HG03378 (cell line): ENCODE data around the gene MRPL41.
"Not testable (repeated sequence)": the region's sequence is repeated elsewhere in the genome, so short reads cannot be mapped to it uniquely, and the experiment has no call there.

Experiments used
- ATAC-seq: cut with Tn5 transposase; IDR thresholded peaks from one replicate; pipeline ENCODE4 v1.9.1; 2021; ENCODE audit warnings: mild to moderate bottlenecking, moderate library complexity; ENCODE audit not compliant: unreplicated experiment

MRPL41 gene

GRCh38 chr9:137521405-137521985 is 30.2 kb upstream of the MRPL41 start:
- no peak for ATAC-seq

DNA sequence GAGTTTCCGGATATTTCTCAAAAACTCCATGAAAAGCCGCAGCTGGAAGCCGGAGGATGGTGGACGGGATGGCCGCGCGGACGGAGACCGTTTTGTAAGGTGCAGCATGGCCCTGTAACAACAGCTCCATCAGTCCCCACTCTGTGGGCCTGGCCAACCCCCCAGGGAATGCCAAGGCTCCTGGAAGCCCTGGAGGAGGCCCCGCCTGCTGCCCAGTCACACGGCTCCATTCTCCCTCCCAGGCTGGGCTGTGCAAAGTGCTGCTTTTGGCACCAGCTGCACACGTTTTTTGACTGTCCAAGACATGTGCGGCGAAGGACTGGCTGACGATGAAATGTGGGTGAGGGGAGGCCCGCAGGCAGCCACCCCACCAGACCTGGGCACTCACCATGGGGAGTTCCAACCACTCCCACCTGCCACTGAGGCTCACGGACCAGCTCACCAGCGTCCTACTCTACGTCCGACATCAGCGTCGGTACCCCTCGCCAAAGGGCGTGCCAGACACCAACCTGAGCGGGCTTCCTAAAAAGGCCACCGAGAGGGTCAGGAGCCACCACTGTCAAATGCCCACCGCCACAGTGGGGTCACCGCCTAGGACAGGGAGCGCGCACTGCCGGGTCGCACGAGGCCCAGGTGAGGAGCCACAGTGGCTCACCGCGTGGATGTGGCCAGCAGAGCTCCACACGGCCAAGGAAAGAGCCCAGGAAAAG is 28.8 kb upstream of the MRPL41 start:
- no peak for ATAC-seq

- ATAC-seq = no peak
These were observed 27.3 kb upstream of the MRPL41 start for GRCh38 chr9:137524161-137524980.

GRCh38 chr9:137524981-137525317 is 26.7 kb upstream of the MRPL41 start:
- ATAC-seq = no peak

GRCh38 chr9:137530331-137530730 is 21.3 kb upstream of the MRPL41 start:
- no peak for ATAC-seq

DNA sequence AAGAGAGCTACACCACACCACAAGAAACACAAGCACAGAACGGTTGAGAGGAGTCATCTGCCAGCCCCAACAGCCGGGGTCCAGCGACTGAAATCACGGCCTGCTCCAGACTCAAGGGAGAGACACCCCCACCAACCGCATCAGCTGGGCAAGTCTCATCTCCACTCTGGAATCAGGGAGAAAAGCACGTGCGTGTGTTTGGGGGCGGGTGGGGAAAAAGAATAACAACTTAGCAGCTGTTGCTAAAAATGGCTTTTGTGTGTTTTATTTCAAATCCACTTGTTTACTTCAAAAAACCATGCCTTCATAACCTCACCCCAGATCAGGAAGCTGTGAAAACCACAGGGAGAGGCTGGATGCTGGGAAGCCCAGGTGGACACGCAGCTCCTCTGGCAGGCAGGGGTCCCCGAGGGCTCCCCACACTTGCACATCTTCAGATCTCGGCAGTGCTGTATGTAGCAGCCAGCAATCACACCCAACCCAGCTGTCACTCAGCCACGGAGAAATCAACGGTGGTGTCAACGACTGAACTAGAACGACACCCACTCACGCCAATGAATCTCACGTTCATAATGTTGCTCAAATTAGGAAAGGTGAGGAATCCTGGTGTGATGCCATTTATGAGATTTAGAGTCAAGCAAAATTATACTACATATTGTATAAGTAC is 20.4 kb upstream of the MRPL41 start:
- ATAC-seq = no peak

DNA sequence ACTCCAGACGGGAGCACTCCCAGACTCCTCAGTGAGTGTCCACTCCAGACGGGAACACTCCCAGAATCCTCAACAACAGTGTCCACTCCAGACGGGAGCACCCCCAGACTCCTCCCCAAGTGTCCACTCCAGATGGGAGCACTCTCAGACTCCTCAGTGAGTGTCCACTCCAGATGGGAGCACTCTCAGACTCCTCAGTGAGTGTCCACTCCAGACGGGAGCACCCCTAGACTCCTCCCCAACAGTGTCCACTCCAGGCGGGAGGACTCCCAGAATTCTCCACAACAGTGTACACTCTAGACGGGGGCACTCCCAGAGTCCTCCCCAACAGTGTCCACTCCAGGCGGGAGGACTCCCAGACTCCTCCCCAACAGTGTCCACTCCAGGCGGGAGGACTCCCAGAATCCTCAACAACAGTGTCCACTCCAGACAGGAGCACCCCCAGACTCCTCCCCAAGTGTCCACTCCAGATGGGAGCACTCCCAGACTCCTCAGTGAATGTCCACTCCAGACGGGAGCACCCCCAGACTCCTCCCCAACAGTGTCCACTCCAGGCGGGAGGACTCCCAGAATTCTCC is 18.7 kb upstream of the MRPL41 start:
- not testable (repeated sequence) for ATAC-seq

- ATAC-seq = no peak
These were observed 17.2 kb upstream of the MRPL41 start for GRCh38 chr9:137534256-137535119.

- no peak for ATAC-seq
These were observed 16.6 kb upstream of the MRPL41 start for GRCh38 chr9:137535120-137535428.

DNA sequence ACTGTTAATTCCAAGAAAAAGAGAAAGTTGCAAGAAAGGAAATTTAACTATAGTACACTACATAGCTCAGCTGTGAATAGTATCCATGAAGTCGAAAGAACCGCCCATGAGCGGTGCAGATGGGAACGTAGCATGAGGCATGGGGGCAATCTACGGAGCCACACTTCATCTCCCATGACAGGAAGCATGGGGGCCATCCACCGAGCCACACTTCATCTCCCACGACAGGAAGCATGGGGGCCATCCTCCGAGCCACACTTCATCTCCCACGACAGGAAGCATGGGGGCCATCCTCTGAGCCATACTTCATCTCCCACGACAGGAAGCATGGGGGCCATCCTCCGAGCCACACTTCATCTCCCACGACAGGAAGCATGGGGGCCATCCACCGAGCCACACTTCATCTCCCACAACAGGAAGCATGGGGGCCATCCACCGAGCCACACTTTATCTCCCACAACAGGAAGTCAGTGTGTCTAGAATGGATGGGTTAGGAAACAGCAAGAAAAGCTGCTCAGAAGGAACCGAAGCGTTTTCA is 15.0 kb upstream of the MRPL41 start:
- ATAC-seq = not testable (repeated sequence)

GRCh38 chr9:137538058-137538457 is 13.6 kb upstream of the MRPL41 start:
- ATAC-seq = no peak

DNA sequence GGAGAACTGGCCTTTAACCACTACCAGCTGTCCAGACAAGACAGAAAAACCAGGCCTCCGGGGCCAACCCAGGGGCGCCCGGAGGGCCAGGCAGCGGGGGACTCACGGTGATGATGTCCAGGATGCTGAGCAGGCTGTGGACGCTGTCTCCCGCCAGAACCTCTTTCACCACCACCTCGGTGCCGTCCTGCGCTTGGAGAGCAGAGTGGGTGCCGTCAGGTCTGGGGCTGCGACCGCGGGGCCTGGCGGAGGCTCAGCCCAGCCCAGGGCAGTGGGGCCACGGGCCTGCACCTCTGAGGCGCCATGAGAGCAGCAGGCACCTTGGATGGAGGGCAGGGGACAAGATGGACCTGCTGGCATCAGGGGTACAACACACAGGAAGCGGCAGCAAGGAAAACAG is 11.1 kb upstream of the MRPL41 start:
- ATAC-seq = no peak

DNA sequence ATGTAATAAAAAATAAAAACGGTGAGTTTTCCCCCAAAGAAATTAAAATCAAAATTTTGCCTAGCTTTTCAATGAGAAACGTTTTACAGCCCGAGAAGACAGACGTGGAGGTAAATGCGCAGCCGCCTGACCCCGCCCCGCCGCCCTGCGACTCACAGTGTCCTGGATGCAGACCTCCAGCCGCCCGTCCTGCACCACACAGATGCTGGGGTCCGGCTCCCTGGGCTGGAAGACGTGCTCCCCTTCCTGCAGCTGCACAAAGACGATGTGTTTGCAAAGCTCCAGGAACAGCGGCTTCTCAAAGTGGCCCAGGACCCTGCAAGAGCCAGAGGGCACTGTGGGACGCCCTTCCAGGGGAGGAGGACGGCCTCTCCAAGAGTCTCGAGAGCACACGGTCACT is 9.2 kb upstream of the MRPL41 start:
- ATAC-seq = no peak

DNA sequence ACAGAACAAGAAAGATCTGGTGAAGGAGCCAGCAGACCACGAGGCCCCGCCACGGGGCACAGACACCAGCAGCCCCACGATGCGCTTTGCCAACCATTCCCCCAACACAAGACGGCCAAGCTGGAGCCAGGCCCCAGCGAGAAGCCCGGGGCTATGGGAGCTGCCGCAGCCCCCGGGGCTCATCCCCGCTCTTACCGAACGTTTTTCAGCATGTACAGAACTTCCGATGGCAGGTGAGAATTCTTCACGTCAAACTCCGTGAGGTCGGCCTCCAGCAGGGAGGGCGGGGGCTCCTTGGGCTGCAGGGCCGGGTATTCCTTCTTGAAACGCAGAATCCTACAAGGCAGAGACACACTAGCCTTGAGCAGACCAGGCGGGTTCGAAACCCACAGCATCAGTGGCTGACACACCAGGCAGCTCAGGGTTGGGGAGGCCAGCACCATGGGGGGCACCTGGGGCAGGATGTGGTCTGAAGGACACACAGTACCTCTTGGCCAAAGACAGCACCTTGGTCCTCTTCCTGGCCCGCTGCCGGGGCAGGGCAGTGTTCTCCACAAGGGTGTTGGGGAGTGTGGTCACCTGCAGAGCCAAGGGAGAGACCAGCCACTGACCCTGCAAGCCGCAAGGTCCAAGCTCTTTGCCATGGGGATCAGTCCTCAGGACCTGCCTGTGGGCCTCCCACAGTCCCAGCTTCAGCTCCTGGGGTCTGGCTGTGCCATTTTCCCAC is 8.3 kb upstream of the MRPL41 start:
- ATAC-seq = no peak

DNA sequence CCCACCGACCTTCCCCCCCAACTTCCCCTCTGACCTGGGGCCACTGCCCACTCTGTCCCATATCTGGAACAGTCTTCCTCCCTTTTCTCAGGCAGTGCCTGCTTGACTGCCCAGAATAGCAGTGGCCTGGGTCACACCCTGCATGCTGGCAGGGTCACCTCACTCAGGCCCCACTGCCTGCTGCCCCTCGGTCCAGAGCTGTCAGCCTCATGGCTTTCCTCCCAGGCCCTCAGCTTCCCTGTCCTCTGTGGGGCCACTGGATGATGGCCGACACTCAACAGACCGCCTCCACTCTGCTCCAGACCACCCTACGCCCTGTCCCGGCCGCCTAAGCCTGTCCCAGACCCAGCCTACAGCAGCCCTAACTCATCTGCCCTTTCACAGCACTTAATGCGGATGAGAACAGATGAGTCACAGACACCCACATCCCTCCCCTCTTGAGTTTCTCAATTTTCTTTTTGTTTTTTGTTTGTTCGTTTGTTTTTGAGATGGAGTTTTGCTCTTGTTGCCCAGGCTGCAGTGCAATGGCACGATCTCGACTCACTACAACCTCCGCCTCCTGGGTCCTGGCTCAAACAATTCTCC is 7.4 kb upstream of the MRPL41 start:
- no peak for ATAC-seq

DNA sequence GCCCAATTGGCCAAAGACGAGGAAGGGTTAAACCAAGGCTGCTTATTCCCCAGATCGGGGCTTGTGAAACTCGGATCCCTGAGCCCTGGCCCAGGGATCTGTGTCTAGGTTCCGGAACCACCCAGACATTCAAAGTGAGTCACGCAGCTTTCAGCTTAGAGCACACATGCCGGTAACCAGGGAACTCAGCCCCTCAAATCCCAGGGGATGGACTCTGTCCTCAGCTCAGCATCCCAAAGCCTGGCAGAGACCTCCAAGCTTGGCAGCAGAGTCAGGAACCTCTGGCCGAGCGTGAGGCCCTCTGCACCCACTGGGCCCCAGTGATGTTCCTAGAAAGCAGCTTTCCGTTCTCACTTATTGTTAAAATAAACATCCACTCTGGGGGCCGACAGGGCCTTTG is 6.6 kb upstream of the MRPL41 start:
- no peak for ATAC-seq

DNA sequence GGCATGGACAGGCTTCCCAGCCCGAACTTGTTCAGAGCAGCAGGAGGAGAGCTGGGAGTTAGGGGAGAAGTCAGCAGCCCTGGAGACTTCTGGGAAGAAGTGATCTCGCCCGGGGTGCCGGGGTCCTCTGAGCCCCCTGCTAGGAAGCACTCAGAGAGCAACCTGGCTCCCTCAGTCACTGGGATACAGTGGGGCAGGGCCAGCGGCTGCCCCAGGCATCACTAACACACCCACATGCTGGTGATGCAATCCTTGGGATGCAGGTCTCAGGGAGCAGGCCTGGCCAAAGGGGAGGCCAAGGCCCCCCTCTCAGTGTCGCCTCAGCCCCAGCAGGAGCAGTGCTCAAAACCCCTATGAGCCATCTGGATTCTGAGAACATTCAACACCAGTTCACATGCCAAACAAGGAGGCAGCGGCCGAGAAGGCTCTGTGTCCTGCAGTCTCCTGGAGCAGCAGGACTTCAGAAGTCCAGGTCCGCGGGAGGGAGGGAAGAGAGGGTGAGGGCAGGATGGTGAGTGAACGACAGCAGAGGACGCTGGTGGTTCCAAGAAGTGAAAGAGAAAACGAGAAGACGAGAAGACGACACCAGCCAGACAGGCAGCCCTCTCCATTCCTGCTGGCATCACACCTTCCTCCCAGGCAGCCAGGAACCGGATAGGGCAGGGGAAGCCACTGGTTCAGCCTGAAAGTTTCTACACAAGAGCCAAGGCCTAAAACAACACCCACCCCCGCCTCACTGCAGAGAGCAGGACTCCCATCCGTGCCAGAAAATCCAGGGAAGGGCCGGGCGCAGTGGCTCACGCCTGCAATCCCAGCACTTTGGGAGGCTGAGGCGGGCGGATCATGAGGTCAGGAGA is 3.8 kb upstream of the MRPL41 start:
- ATAC-seq = no peak

DNA sequence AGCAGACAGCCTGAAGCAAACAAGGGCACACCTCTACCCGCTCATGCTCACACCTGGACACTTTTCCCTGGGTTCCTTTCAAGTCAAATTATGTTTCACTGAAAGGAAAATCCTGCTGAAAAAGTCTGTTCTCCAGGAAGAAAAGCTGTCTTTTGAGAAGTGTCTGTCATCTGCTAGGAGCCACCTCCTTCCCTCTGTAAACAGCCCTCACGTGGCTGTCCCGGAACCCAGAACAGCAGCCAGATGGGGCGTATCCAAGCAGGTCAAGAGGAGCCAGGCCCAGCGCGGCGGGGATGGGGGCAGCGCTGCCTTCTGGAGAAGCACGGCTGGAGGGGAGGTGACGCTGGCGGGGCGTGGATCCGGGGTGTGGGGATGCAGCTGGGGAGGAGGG is 1.5 kb upstream of the MRPL41 start, which contains the start of gene PNPLA7:
Gene PNPLA7 (minus strand): TSS at position 172 of the 391 bp plus-strand sequence. CDS start 205 bp downstream, outside the sequence.
- no peak for ATAC-seq
